Body of pancreas (tissue), 4 donors: Measurements from ENCODE around the gene DIS3L2. TPM values are rescaled to one million over a fixed set of nuclear protein-coding genes. Genes with fewer than 3 reads are reported as not detected.

ENCODE experiments used
- ATAC-seq: fragments of 150-250 bp; one replicate; pipeline ENCODE4 v1.9.1; 2016
- DNase-seq, 4 donors: peaks; one replicate each; pipeline ENCODE4 v3.0.0-alpha.2; 2019
- H3K27ac ChIP-seq, 4 donors: fragments of 200-600 bp; sonication (generic); 1 replicate in 3 of 4; 2 replicates in 1 of 4; pipeline versions ENCODE4 v1.5.1 to v1.6.1; 2016 to 2019; ENCODE audit warnings: mild to moderate bottlenecking in 1 of 4, mixed read lengths in 1 of 4, moderate library complexity in 1 of 4
- H3K27me3 ChIP-seq, 2 donors: fragments of 200-600 bp; sonication (generic); one replicate each; pipeline ENCODE4 v1.6.0; 2016; ENCODE audit warnings: mild to moderate bottlenecking in 1 of 2
- H3K36me3 ChIP-seq, 2 donors: fragments of 200-600 bp; sonication (generic); replicated peaks in 1 of 2; 2 replicates each; pipeline ENCODE4 v1.5.1; 2016; ENCODE audit warnings: low read depth in 2 of 2; ENCODE audit not compliant: insufficient read depth in 1 of 2
- H3K4me1 ChIP-seq: fragments of 200-600 bp; sonication (generic); one replicate; pipeline ENCODE4 v1.6.0; 2016
- H3K4me3 ChIP-seq, 2 donors: fragments of 200-600 bp; sonication (generic); 1 replicate in 1 of 2; 2 replicates in 1 of 2; pipeline ENCODE4 v1.5.1; 2016 to 2019
- H3K9me3 ChIP-seq, 3 donors: fragments of 200-600 bp; sonication (generic); 1 replicate in 2 of 3; 2 replicates in 1 of 3; pipeline ENCODE4 v1.5.1; 2016
- POLR2A ChIP-seq, 3 donors: fragments of 450-650 bp; IDR thresholded peaks; one replicate each; pipeline ENCODE4 v1.6.1; 2016; ENCODE audit warnings: antibody characterized with exemption in 3 of 3, mild to moderate bottlenecking in 2 of 3
- WGBS, 2 donors: methylation state at CpG; one replicate each; pipeline ENCODE4 v1.1.5; 2017; 5-methylcytosine and 5-hydroxymethylcytosine counted together
- intact Hi-C: fragments of 100-400 bp; cut with DNase I; formaldehyde crosslinking; loops from one replicate; pipeline ENCODE4 v1.15.1; 2023
- total RNA-seq, 2 donors: library from RNA; depleted of rRNA; stranded (reverse); fragments of >200 nt; gene quantifications; one replicate each; pipeline ENCODE4 v1.1.0, GENCODE V29; 2016
- TF ChIP-seq, protein P1 (sequence below), 7 experiments: fragments of 450-650 bp in 4 of 7; fragments of 200-600 bp in 3 of 7; sonication (generic) in 3 of 7; IDR thresholded peaks; one replicate each; pipeline ENCODE4 v1.5.1; 2016 to 2019; ENCODE audit warnings: antibody characterized with exemption in 7 of 7

Gene DIS3L2
- total RNA-seq, 2 donors from 2014 or later: 27.8 to 113 TPM

DNA sequence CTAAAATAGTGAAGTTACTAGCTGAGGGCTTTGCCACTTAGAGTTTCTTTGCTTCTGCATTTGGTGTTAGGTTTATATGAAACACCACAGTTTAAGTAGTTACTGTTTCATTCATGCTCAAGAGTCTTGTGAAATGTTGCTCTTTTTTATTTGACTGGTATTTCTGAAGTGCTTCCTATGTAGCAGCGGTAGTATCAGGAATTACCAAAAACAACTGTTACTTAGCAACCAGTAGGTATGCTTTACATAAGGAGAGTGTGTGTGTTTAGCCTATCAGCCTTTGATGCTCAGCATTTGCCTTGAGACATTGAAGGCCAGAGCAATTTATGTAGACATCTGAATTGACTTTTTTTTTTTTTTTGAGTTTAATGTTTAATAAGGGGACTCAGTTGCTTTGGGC, 3.6 kb downstream of the DIS3L2 start:
- no peaks in the 10 kb centered on the region for H3K27me3 ChIP-seq
- no peak overlapping the region for H3K4me3 ChIP-seq
- TF ChIP-seq, protein P1, sequence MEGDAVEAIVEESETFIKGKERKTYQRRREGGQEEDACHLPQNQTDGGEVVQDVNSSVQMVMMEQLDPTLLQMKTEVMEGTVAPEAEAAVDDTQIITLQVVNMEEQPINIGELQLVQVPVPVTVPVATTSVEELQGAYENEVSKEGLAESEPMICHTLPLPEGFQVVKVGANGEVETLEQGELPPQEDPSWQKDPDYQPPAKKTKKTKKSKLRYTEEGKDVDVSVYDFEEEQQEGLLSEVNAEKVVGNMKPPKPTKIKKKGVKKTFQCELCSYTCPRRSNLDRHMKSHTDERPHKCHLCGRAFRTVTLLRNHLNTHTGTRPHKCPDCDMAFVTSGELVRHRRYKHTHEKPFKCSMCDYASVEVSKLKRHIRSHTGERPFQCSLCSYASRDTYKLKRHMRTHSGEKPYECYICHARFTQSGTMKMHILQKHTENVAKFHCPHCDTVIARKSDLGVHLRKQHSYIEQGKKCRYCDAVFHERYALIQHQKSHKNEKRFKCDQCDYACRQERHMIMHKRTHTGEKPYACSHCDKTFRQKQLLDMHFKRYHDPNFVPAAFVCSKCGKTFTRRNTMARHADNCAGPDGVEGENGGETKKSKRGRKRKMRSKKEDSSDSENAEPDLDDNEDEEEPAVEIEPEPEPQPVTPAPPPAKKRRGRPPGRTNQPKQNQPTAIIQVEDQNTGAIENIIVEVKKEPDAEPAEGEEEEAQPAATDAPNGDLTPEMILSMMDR (IDR thresholded peaks at IDR 0.05): no peak
- H3K36me3 ChIP-seq: no peaks in the 10 kb centered on the region
- no peak overlapping the region for H3K27ac ChIP-seq
- intact Hi-C loops: no loop called here
- WGBS, 2 donors: 16 to 27% methylated on average over 1 of the region's 1 CpG
- peaks cover 27% of the 10 kb centered on the region for H3K4me1 ChIP-seq
- no peak for ATAC-seq
- DNase-seq: no peak
- no peaks in the 10 kb centered on the region for H3K9me3 ChIP-seq

DNA sequence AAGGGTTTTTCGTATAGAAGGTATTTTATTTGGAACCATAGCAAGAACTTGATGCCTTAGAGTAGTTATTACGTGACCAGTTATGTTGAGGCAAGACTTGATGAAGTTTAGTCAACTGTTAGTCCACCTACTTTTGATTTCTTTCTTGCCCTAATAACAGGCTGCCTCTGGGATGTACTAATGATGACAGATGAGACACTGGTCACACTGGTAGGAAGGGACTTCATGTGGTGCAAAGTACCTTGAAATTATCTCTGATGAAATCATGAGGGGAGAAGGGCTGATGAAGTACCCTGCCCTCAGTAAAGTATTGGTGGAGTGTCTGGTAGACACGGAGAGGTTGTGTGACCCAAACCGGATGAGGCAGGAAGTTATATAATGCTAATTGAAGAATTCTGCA, 5.4 kb downstream of the DIS3L2 start:
- WGBS, 2 donors: 69 to 73% methylated on average over 4 of the region's 4 CpGs
- no peak overlapping the region for H3K27ac ChIP-seq
- no peaks in the 10 kb centered on the region for H3K27me3 ChIP-seq
- no peaks in the 10 kb centered on the region for H3K9me3 ChIP-seq
- H3K4me1 ChIP-seq: peaks cover 19% of the 10 kb centered on the region
- intact Hi-C loops: no loop called here
- no peaks in the 10 kb centered on the region for H3K36me3 ChIP-seq
- ATAC-seq (no peak), DNase-seq (no peak)
- TF ChIP-seq, protein P1 (IDR thresholded peaks at IDR 0.05): no peak
- TF ChIP-seq POLR2A (IDR thresholded peaks at IDR 0.05): no peak
- H3K4me3 ChIP-seq: no peak overlapping the region

DNA sequence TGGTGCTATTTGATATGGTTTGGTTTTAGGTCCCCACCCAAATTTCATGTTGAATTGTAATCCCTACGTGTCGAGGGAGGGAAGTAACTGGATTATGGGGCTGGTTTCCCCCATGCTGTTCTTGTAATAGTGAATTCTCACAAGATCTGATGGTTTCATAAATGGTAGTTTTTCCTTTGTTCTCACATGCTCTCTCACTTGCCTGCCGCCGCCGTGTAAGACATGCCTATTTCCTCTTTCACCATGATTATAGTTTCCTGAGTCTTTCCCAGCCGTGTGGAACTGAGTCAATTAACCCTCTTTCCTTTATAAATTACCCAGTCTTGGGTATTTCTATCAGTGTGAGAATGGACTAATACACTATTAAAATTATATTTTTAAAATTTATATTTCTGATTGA, 7.3 kb downstream of the DIS3L2 start:
- DNase-seq: no peak
- Histone ChIP-seq H3K4me1 (peaks cover 2% of the 10 kb centered on the region), H3K4me3 (no peak overlapping the region), H3K9me3 (no peaks in the 10 kb centered on the region), H3K27me3 (no peaks in the 10 kb centered on the region), H3K27ac (no peak overlapping the region), H3K36me3 (no peaks in the 10 kb centered on the region)
- 90 to 95% methylated on average over 6 of the region's 6 CpGs for WGBS, 2 donors
- TF ChIP-seq, protein P1 (IDR thresholded peaks at IDR 0.05): no peak
- TF ChIP-seq POLR2A (IDR thresholded peaks at IDR 0.05): no peak
- intact Hi-C loops: no loop called here
- no peak for ATAC-seq

DNA sequence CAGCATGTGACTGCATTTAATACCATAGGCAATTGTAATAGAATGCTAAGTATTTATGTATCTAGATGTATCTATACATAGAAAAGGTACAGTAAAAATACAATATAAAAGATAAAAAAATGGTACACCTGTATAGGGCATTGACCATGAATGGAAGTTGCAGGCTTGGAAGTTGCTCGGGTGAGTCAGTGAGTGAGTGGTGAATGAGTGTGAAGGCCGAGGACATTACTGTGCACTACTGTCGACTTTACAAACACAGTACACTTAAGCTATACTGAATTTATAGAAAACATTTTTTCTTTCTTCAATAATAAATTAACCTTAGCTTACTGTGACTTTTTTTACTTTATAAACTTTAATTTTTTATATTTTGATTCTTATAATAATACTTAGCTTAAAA, 8.9 kb downstream of the DIS3L2 start:
- Histone ChIP-seq H3K9me3 (no peaks in the 10 kb centered on the region), H3K4me3 (no peak overlapping the region), H3K27ac (no peak overlapping the region), H3K36me3 (no peaks in the 10 kb centered on the region), H3K4me1 (no peaks in the 10 kb centered on the region), H3K27me3 (no peaks in the 10 kb centered on the region)
- TF ChIP-seq POLR2A (IDR thresholded peaks at IDR 0.05): no peak
- TF ChIP-seq, protein P1 (IDR thresholded peaks at IDR 0.05): no peak
- intact Hi-C loops: no loop called here
- no peak for ATAC-seq
- 94 to 96% methylated on average over 3 of the region's 3 CpGs for WGBS, 2 donors
- no peak for DNase-seq

DNA sequence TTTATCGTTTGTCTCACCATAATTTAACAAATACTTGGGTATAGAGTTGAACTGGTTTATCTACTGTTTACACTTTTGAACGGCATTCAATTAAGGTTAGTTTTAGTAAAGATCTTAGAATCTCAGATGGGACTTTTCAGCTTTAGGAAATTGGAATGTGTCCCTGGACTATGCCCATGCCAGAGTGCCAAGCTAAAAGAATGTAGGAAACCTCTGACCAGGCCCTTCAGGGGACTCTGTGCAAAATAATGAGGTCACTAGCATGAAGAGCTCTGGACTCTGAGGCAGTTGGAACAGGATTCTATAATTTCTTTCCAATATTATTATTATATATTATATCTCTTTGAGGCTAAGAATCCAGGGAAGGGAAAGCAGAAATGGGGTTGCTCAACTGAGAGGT, 13.5 kb downstream of the DIS3L2 start:
- 66 to 73% methylated on average over 2 of the region's 2 CpGs for WGBS, 2 donors
- intact Hi-C loops: no loop called here
- Histone ChIP-seq H3K4me1 (no peaks in the 10 kb centered on the region), H3K27me3 (no peaks in the 10 kb centered on the region), H3K36me3 (no peaks in the 10 kb centered on the region), H3K27ac (no peak overlapping the region), H3K9me3 (no peaks in the 10 kb centered on the region), H3K4me3 (no peak overlapping the region)
- no peak for ATAC-seq
- no peak for DNase-seq
- TF ChIP-seq POLR2A (IDR thresholded peaks at IDR 0.05): no peak
- TF ChIP-seq, protein P1 (IDR thresholded peaks at IDR 0.05): no peak
